ENCODE measurements around the gene LEF1.

- TF ChIP-seq, protein P1, sequence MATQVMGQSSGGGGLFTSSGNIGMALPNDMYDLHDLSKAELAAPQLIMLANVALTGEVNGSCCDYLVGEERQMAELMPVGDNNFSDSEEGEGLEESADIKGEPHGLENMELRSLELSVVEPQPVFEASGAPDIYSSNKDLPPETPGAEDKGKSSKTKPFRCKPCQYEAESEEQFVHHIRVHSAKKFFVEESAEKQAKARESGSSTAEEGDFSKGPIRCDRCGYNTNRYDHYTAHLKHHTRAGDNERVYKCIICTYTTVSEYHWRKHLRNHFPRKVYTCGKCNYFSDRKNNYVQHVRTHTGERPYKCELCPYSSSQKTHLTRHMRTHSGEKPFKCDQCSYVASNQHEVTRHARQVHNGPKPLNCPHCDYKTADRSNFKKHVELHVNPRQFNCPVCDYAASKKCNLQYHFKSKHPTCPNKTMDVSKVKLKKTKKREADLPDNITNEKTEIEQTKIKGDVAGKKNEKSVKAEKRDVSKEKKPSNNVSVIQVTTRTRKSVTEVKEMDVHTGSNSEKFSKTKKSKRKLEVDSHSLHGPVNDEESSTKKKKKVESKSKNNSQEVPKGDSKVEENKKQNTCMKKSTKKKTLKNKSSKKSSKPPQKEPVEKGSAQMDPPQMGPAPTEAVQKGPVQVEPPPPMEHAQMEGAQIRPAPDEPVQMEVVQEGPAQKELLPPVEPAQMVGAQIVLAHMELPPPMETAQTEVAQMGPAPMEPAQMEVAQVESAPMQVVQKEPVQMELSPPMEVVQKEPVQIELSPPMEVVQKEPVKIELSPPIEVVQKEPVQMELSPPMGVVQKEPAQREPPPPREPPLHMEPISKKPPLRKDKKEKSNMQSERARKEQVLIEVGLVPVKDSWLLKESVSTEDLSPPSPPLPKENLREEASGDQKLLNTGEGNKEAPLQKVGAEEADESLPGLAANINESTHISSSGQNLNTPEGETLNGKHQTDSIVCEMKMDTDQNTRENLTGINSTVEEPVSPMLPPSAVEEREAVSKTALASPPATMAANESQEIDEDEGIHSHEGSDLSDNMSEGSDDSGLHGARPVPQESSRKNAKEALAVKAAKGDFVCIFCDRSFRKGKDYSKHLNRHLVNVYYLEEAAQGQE (IDR thresholded peaks at IDR 0.05; ENCODE audit: insufficient read depth in 1 of 2, low read depth in 2 of 2, low read length in 2 of 2) = no peak
- TF ChIP-seq SIN3A (IDR thresholded peaks at IDR 0.05; ENCODE audit: borderline replicate concordance, insufficient read depth, low read length) = no peak
Measured at GRCh38 chr4:108210989-108211835, 42.5 kb upstream of the LEF1 start.

Data from PFSK-1 (cell line).